Activated naive CD8-positive, alpha-beta T cell (primary cell): ENCODE data around the gene NTN1.

Experiments
- H3K27ac Mint-ChIP-seq: one replicate; pipeline ENCODE4 v1.8.0; 2021; ENCODE audit warnings: mixed read lengths
- H3K27me3 Mint-ChIP-seq: one replicate; pipeline ENCODE4 v1.8.0; 2021; ENCODE audit warnings: mixed read lengths
- H3K36me3 Mint-ChIP-seq: one replicate; pipeline ENCODE4 v1.8.0; 2021; ENCODE audit warnings: mixed read lengths
- H3K4me1 Mint-ChIP-seq: one replicate; pipeline ENCODE4 v1.8.0; 2021; ENCODE audit warnings: low read depth, mixed read lengths
- H3K4me3 Mint-ChIP-seq: one replicate; pipeline ENCODE4 v1.8.0; 2021; ENCODE audit warnings: mild to moderate bottlenecking, mixed read lengths
- H3K9me3 Mint-ChIP-seq: one replicate; pipeline ENCODE4 v1.8.0; 2021; ENCODE audit warnings: low read depth, mixed read lengths

The NTN1 gene

DNA sequence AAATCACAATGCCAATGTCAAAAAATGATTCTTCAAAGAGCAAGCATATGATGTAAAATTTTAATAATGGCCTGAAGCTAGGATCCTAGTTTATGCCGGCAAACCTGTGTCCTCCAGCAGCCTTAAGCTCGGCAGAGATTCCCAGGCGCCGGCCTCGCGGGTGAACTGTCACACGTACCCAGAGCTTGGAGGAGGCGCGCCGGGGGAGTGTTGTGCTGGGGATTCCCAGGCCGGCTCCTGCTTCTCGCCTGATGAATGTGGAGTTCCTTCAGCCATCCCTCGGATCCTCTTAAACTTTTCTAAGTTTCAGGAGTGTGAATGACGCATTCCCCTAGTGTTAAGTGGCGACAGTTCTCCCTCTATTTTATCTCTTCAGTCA lies 19.1 kb upstream of the NTN1 start:
- Mint-ChIP-seq H3K36me3 (peaks cover 8% of the 10 kb centered on the region), H3K4me1 (peaks cover 8% of the 10 kb centered on the region), H3K4me3 (peak overlapping the region; percentile 78), H3K27ac (no peak overlapping the region), H3K27me3 (peaks cover 27% of the 10 kb centered on the region), H3K9me3 (no peaks in the 10 kb centered on the region)

DNA sequence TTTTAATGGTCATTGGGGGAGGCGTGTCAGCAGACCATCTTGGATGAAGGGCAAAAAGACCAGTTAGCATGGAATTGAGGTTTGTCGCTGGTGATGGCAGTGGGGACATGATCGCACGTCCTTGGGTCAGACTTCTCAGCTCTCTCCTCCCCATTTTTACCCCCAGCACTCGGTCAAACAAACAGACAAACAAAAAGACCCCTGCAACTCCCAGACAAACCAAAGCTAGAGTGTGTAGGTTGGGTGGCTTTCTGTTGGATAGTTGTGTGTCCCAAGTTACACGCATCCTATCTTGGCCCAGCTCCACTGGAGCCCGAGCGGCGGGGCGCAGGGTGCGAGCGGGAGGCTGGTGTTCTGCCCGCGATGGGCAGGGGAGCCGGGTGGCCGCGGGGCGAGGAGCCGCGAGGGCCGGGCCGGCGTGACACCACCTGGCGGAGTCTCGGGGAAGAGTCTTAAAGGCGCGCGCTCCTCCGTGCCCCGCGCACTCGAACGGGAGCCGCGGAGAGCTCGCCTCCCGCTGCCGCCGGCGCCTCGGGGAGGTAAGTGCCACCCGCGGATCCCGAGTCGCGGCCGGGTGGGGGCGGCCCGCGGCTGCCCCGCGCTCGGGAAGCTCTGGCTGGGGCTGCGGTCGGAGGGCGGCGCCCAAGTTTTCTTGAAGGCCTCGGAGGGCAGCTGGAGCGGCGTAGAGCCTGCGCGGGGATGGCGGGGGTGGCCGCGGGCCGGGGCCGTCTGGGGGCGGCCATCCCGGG lies 18.5 kb upstream of the NTN1 start:
- peaks cover 29% of the 10 kb centered on the region for H3K27me3 Mint-ChIP-seq
- peaks cover 8% of the 10 kb centered on the region for H3K36me3 Mint-ChIP-seq
- peaks cover 8% of the 10 kb centered on the region for H3K4me1 Mint-ChIP-seq
- H3K4me3 Mint-ChIP-seq, result peak overlapping the region; percentile 78
- H3K27ac Mint-ChIP-seq, result no peak overlapping the region
- H3K9me3 Mint-ChIP-seq, result no peaks in the 10 kb centered on the region

DNA sequence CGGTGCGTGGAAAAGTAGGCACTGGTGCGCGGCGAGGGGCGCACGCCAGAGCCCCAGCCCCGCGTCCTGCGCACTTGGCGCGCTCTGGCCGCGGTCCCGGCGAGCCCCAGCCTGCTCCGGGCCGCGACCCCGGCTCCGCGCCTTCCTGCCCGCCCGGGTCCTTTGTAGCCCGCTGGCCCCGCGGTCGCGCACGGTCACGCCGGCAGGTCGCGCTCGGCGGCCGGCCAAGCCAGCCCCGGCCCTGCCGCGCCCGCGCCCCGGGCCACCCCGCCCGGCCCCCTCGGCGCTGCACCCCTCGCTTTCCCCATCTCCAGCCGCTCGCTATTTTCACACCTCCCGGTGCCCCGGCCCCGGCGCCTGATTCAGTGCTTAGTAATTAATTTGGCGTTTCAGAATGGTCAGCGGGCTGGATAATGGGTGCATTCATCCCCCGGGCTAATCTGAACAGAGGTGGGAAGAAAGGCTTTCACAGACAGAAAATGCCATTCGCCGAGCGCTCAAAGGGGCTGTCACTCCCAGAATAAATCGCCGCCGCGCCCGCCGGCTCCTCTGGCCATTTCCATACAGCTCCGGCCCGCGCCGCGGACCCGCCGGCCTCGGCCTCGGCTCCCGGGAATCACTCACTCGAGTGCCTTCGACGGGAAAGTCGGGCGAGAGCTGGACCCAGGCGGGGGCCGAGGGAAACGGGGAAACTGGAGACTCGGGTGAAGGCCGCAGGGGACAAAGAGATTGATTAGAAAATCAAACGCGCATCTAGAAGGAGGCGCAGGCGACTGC lies 17.8 kb upstream of the NTN1 start:
- H3K36me3 Mint-ChIP-seq, result peaks cover 8% of the 10 kb centered on the region
- H3K27ac Mint-ChIP-seq, result no peak overlapping the region
- peak overlapping the region; percentile 63 for H3K4me3 Mint-ChIP-seq
- H3K4me1 Mint-ChIP-seq, result peaks cover 5% of the 10 kb centered on the region
- no peaks in the 10 kb centered on the region for H3K9me3 Mint-ChIP-seq
- H3K27me3 Mint-ChIP-seq, result peaks cover 31% of the 10 kb centered on the region

DNA sequence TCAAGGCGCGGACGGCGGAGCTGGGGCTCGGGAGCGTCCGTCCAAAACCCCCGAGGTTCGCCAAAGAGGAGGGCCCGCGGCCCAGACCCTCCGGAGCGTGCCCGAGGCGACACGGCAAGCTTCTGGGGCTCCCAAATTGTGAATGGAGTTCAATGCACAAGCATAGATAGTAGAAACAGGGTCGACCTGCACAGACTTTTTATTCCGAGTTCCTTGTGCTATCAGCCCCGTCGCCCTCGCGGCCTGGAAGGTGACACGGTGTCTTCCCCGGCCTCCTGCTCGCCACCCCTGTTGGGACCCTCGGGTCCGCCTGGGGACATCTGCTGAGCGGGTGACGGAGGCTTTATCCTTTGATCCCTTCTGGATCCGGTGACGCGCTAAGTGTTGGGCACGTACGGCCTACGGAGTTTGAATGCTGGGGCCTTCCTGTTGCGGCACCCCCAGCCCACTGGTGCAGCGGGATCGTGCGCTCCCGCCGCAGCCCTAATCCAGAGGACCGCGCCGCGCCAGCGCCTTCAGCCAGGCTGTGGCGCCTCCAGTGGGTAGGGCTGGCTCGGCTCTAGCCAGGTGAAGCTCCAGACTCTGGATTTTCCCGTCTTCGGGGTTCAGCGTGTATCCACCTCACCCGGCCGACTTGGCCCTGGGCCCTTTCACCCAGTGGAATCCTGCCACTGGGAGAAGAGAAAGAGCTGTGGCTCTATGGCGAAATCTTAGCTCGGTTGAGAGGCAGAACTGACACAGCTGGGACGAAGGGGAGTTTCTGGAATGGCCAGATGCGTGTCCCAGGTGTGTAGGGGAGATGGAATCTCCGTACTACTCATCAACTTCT lies 17.0 kb upstream of the NTN1 start:
- Mint-ChIP-seq H3K27me3 (peaks cover 35% of the 10 kb centered on the region), H3K9me3 (no peaks in the 10 kb centered on the region), H3K36me3 (peaks cover 8% of the 10 kb centered on the region), H3K4me1 (peaks cover 5% of the 10 kb centered on the region), H3K27ac (no peak overlapping the region), H3K4me3 (peak overlapping the region; percentile 83)

DNA sequence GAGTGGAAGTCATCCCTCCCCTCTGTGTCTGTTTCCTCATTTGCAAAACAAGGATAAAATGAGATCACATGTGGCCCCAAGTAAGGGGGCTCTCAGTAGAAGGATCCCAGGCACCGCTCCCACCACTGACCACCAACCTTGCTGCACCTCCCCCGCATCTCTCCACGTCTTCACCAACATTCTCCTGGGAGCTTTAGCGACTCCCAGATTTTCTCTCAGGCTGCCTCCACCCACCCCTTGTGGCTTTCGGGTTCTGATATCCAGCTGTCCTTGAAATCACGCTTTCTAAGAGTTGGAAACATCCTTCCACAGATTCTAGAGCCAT lies 16.4 kb upstream of the NTN1 start:
- no peaks in the 10 kb centered on the region for H3K9me3 Mint-ChIP-seq
- peaks cover 5% of the 10 kb centered on the region for H3K4me1 Mint-ChIP-seq
- H3K27me3 Mint-ChIP-seq, result peaks cover 37% of the 10 kb centered on the region
- peaks cover 8% of the 10 kb centered on the region for H3K36me3 Mint-ChIP-seq
- H3K4me3 Mint-ChIP-seq, result peak overlapping the region; percentile 83
- H3K27ac Mint-ChIP-seq, result no peak overlapping the region

DNA sequence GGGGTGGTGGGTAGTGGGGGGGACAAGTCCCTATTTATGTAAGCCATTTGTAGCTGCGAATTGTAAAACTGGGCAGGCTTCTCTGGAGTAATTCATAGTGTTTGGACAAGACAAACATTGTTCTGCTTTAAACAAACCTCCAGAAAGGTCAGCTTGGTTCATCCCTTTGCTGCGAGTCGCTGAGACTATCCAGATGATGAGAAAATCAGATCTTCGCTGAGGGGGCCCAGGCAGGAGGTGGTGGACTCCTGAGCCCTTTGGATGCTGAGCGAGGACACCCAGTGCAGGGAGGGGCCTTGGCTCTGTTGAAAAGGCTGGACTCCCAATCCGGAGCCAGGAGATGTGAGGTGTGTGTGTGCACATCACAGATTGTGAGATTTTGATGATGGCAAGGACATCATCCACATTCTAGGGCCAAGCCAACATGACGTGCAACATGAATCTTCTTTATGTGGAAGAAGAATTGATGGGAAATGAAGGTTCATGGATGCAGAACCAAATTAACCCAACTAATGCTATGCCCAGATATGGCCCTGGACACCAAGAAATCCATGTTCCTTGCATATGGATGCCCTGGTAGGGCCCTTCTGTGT lies 15.0 kb upstream of the NTN1 start:
- H3K27ac Mint-ChIP-seq, result no peak overlapping the region
- H3K9me3 Mint-ChIP-seq, result no peaks in the 10 kb centered on the region
- peaks cover 5% of the 10 kb centered on the region for H3K4me1 Mint-ChIP-seq
- peaks cover 33% of the 10 kb centered on the region for H3K27me3 Mint-ChIP-seq
- no peak overlapping the region for H3K4me3 Mint-ChIP-seq
- H3K36me3 Mint-ChIP-seq, result peaks cover 7% of the 10 kb centered on the region

DNA sequence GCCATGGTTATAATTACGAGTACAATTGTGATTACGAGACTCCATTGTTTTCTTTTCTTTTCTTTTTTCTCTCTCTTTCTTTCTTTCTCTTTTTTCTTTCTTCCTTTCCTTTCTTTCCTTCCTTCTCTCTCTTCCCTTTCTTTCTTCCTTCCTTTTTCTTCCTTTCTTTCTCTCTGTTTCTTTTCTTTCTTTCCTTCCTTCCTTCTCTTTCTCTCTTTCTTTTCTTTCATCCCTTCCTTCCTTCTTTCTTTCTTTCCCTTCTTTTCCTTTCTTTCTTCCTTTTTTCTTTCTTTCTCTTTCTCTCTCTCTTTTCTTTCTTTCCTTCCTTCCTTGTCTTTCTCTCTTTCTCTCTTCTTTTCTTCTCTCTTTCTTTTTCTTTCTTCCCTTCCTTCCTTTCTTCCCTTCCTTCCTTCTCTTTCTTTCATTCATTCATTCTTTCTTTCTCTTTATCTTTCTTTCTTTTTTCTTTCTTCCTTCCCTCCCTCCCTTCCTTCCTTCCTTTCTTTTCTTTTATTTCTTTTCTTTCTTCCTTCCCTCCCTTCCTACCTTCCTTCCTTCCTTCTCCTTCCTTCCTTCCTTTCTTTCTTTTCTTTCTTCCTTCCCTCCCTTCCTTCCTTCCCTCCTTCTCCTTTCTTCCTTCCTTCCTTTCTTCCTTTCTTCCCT lies 14.1 kb upstream of the NTN1 start:
- Mint-ChIP-seq H3K27ac (no peak overlapping the region), H3K4me1 (peaks cover 5% of the 10 kb centered on the region), H3K36me3 (peaks cover 7% of the 10 kb centered on the region), H3K4me3 (no peak overlapping the region), H3K27me3 (peaks cover 28% of the 10 kb centered on the region), H3K9me3 (no peaks in the 10 kb centered on the region)

DNA sequence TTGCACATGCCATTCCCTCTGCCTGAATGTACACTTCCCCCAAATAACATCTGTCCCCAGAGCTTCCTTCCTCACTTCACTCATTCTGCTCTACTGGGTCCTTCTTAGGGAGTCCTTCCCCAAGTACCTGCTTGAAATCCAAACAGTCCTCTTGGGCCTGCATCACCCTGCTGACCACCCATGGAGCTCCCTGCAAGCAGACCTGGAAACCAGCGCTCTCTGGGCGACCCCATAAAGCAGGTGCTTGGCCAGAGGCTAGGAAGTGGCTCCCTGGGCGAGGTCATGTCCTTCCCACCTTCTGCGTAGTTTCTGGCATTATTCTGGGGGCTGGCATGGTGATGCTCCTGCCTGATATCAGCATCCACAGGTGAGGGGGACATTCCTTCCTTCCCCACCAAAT lies 12.2 kb upstream of the NTN1 start:
- Mint-ChIP-seq H3K36me3 (peaks cover 7% of the 10 kb centered on the region), H3K9me3 (no peaks in the 10 kb centered on the region), H3K27ac (no peak overlapping the region), H3K4me3 (no peak overlapping the region), H3K27me3 (peaks cover 28% of the 10 kb centered on the region), H3K4me1 (peaks cover 2% of the 10 kb centered on the region)

DNA sequence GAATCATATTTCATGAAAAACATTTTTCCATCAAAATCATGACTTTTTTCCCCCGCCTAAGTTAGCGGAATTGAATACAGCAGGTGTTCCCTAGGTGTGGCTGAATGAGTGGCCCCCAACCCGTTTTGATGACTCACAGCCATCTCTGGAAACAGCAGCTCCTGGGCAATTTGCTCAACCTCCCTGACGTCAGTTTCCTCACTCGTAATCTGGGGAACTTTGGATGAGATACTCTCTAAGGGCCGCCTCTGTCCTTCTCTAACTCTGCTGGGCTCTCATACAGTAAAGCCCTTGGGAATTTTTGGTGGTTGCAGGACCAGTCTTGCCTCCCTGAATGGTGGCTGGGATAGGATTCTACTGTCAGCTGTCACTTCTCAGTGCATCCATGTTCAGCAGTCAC lies 11.6 kb upstream of the NTN1 start:
- peaks cover 7% of the 10 kb centered on the region for H3K36me3 Mint-ChIP-seq
- no peak overlapping the region for H3K27ac Mint-ChIP-seq
- no peaks in the 10 kb centered on the region for H3K9me3 Mint-ChIP-seq
- no peak overlapping the region for H3K4me3 Mint-ChIP-seq
- H3K27me3 Mint-ChIP-seq, result peaks cover 28% of the 10 kb centered on the region
- H3K4me1 Mint-ChIP-seq, result peaks cover 2% of the 10 kb centered on the region

DNA sequence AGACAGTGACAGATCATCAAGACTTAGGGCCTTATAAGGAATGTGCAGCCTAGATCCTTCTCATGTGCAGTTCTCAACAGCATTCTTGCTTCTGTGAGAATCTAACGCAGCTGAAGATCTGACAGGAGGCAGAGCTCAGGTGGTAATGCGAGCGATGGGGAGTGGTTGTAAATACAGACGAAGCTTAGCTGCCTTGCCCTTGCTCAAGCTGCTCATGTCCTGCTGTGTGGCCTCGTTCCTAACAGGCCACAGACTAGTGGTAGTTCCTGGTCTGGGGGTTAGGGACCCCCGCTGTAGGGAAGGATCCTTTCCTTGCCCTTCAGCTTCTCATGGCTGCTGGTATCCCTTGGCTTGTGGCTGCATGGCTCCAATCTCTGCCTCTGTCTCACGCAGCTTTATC lies 10.3 kb upstream of the NTN1 start:
- Mint-ChIP-seq H3K27me3 (peaks cover 19% of the 10 kb centered on the region), H3K36me3 (peaks cover 2% of the 10 kb centered on the region), H3K4me1 (no peaks in the 10 kb centered on the region), H3K27ac (no peak overlapping the region), H3K9me3 (no peaks in the 10 kb centered on the region), H3K4me3 (no peak overlapping the region)

DNA sequence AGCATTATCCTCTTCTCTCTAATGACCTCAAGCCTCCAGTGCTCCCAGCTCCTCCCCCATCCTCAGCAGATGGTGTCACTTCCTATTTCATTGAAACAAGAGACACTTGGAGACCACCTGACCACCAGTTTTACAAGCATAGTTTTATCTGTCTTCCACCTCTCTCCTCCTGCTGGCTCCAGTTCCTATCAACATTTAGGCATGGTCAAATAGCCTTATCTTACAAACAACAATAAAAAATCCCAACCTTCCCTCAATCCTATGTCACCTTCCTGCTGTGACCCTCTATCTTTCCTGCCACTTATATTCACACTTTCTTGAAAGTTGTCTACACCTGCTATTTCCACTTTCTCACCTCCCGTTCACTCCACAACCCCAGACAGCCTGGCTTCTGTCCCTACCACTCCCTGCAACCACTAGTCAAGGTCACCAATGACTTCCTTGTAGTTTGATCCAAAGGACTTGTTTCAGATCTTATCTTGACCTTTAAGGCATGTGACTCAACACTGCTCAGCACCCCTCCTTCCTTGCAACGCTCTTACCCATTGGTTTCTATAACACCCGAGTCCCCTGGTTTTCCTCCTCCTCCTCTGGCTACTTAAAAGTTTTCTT lies 4.3 kb upstream of the NTN1 start:
- H3K27ac Mint-ChIP-seq, result no peak overlapping the region
- no peaks in the 10 kb centered on the region for H3K4me1 Mint-ChIP-seq
- no peaks in the 10 kb centered on the region for H3K9me3 Mint-ChIP-seq
- H3K36me3 Mint-ChIP-seq, result no peaks in the 10 kb centered on the region
- H3K4me3 Mint-ChIP-seq, result no peak overlapping the region
- peaks cover 16% of the 10 kb centered on the region for H3K27me3 Mint-ChIP-seq

DNA sequence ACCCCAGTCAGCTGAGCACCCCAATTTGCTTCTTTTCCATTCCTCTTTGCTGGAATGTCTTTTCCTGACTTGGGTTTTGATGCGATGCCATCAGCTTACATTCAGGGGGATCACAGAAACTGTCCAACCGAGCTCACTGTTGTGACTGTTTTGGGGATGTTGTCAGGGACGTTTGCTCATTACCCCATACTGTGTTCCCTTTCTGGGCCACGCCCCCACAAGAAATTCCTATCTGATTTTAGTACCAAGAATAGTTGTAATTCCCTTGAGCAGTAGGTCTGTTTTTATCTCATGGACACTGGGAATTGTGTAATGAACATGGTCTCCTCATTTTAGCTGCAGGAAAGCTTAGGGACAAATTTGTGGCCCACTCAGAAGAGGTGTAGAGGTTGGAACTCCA lies 2.6 kb upstream of the NTN1 start:
- Mint-ChIP-seq H3K4me1 (peaks cover 6% of the 10 kb centered on the region), H3K27me3 (peaks cover 16% of the 10 kb centered on the region), H3K9me3 (no peaks in the 10 kb centered on the region), H3K4me3 (no peak overlapping the region), H3K36me3 (peaks cover 2% of the 10 kb centered on the region), H3K27ac (no peak overlapping the region)

DNA sequence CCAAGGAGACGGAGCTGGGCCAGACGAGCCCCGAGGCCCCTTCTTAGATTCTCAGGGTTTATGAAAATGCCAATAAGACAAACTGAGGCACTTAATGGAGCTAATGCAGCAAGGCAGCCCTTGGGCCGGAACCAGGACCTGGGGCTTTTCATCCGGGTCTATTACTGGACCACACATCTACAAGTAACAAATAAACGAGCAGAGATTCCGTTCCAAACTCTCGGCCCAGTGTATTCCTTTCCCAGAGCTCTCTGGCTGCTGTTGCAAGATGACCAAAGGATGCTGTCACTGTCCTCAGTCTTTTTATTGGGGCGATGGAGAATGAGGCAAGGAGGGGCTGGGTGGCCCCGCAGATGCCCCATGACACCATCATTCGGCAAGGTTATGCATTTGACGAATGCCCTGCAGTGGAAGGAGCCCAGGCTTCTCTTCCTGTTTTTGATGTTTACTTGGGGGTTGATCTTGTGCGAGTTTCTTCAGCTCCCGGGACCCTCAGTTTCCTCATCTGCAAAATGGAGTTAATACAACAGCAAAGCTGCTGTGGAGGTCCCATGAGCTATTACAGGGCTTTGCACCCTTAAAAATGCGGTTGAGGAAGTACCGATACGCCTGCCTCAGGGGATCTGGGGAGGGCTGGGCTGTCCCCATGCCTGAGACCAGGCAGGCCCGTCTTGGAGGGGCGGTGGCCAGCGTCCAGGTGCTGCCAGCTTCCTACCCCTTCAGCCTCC lies 1.1 kb upstream of the NTN1 start:
- H3K27ac Mint-ChIP-seq, result no peak overlapping the region
- H3K4me1 Mint-ChIP-seq, result peaks cover 12% of the 10 kb centered on the region

DNA sequence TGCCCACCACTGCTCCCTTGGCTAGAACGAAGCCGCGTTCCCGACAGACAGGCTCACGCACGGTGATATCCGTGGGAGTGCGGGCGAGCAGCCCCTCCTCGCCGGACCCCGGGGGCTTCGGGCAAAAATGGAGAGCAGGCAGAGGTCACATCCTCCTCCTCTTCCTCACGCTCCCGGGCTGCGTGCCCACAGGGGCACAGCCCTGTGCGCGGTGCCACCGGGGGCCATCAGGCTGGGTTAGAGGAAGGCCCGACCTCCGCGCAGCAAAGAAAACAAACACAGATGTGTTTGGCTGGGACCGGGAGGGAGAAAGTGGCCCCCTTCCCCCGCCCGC lies 519 bp upstream of the NTN1 start:
- peaks cover 12% of the 10 kb centered on the region for H3K4me1 Mint-ChIP-seq
- no peaks in the 10 kb centered on the region for H3K9me3 Mint-ChIP-seq
- peak overlapping the region; percentile 71 for H3K4me3 Mint-ChIP-seq
- H3K27me3 Mint-ChIP-seq, result peaks cover 27% of the 10 kb centered on the region
- peaks cover 2% of the 10 kb centered on the region for H3K36me3 Mint-ChIP-seq
- no peak overlapping the region for H3K27ac Mint-ChIP-seq

More for the DNA sequence above, 1.1 kb upstream of the NTN1 start:
- peaks cover 2% of the 10 kb centered on the region for H3K36me3 Mint-ChIP-seq
- peak overlapping the region; percentile 71 for H3K4me3 Mint-ChIP-seq
- no peaks in the 10 kb centered on the region for H3K9me3 Mint-ChIP-seq
- H3K27me3 Mint-ChIP-seq, result peaks cover 26% of the 10 kb centered on the region
